Naive B cell (primary cell): Measurements from ENCODE around the gene DSCAM. TPM values are rescaled to one million over a fixed set of nuclear protein-coding genes. Genes with fewer than 3 reads are reported as not detected.

Experiments used
- ATAC-seq, 2 donors: fragments of 150-1000 bp; cut with Tn5 transposase; 2 replicates each; pipeline ENCODE4 v1.10.0; 2021; ENCODE audit warnings: low read depth in 2 of 2, mild to moderate bottlenecking in 2 of 2, moderate library complexity in 2 of 2
- DNase-seq: peaks from one replicate; pipeline ENCODE4 v3.0.0; 2022
- H3K27ac Mint-ChIP-seq, 6 donors: one replicate each; pipeline ENCODE4 v1.8.0; 2020 to 2022; ENCODE audit warnings: mild to moderate bottlenecking in 6 of 6, mixed read lengths in 6 of 6, moderate library complexity in 5 of 6, inconsistent platforms in 2 of 6
- H3K27me3 Mint-ChIP-seq, 3 donors: one replicate each; pipeline ENCODE4 v1.8.0; 2021 to 2022; ENCODE audit warnings: mixed read lengths in 3 of 3, mild to moderate bottlenecking in 1 of 3
- H3K36me3 Mint-ChIP-seq, 2 donors: one replicate each; pipeline ENCODE4 v1.8.0; 2020 to 2022; ENCODE audit warnings: mixed read lengths in 2 of 2, inconsistent platforms in 1 of 2, mild to moderate bottlenecking in 1 of 2
- H3K4me1 Mint-ChIP-seq, 3 donors: one replicate each; pipeline ENCODE4 v1.8.0; 2020 to 2022; ENCODE audit warnings: mixed read lengths in 3 of 3, inconsistent platforms in 1 of 3, mild to moderate bottlenecking in 1 of 3, moderate library complexity in 1 of 3
- H3K4me3 Mint-ChIP-seq, 8 donors: one replicate each; pipeline ENCODE4 v1.8.0; 2020 to 2022; ENCODE audit warnings: mild to moderate bottlenecking in 8 of 8, mixed read lengths in 8 of 8, moderate library complexity in 8 of 8, inconsistent platforms in 2 of 8
- H3K9me3 Mint-ChIP-seq, 7 donors: one replicate each; pipeline ENCODE4 v1.8.0; 2020 to 2022; ENCODE audit warnings: mixed read lengths in 7 of 7, mild to moderate bottlenecking in 5 of 7, inconsistent platforms in 2 of 7, moderate library complexity in 1 of 7
- polyA plus RNA-seq, 6 donors: library from polyadenylated mRNA; unstranded; fragments of 300-500 nt; fragmentation: Illumina TruSeq; gene quantifications; one replicate each; pipeline ENCODE4 v1.2.3, GENCODE V29; 2021; ENCODE audit warnings: low read depth in 6 of 6

Gene DSCAM
- polyA plus RNA-seq, 6 donors from 2014 or later: not detected

- DNase-seq (no peak), ATAC-seq (no peak)
- Mint-ChIP-seq H3K9me3 (peaks cover 0 to 5% (median 0%) of the 10 kb centered on the region in 7 donors), H3K4me1 (no peaks in the 10 kb centered on the region), H3K4me3 (no peak overlapping the region), H3K27me3 (no peaks in the 10 kb centered on the region), H3K36me3 (no peaks in the 10 kb centered on the region), H3K27ac (no peak overlapping the region)
Measured at GRCh38 chr21:40788635-40789034, 58.3 kb downstream of the DSCAM start.

GRCh38 chr21:40783404-40783803 lies 63.6 kb downstream of the DSCAM start:
- Mint-ChIP-seq H3K4me3 (no peak overlapping the region), H3K4me1 (no peaks in the 10 kb centered on the region), H3K27me3 (no peaks in the 10 kb centered on the region), H3K9me3 (peaks cover 0 to 2% (median 0%) of the 10 kb centered on the region in 7 donors), H3K36me3 (no peaks in the 10 kb centered on the region), H3K27ac (peak overlapping the region in 1 of 6 donors; percentile 8)
- no peak for ATAC-seq
- DNase-seq: no peak

DNA sequence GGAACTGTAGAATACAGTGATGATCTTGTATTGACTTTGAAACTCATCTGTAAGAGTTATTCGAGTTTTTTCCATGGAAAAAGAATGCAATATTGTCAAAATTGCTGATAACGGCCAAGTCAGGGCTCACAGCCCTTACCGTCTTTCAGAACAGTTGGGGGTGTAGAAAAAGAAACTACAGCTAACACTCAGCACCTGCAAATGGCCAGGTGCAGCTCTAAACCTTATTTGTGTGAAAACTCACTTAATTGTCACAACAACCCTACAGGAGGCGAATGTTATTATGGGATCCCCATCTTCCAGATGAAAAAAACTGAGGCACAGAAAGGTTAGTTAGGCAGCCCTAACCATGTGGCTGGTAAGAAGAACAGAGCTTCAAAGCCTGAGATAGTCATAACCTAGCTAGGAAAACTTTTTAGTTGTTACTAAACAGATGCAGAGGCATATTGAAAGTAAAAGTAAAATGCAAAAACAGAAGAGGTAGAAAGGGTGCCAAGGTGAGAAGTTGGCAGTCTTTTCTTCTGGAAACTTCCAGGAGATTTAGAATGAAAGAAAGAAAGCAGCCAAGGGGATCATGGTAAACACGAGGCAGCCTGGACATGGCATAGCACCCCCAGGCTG lies 76.4 kb downstream of the DSCAM start:
- no peak for DNase-seq
- H3K9me3 Mint-ChIP-seq: peaks cover 0 to 9% (median 3%) of the 10 kb centered on the region in 7 donors
- H3K27ac Mint-ChIP-seq: peak overlapping the region in 1 of 6 donors; percentile 46
- no peaks in the 10 kb centered on the region for H3K4me1 Mint-ChIP-seq
- no peaks in the 10 kb centered on the region for H3K36me3 Mint-ChIP-seq
- ATAC-seq: no peak
- H3K4me3 Mint-ChIP-seq: no peak overlapping the region
- H3K27me3 Mint-ChIP-seq: no peaks in the 10 kb centered on the region

- DNase-seq (no peak), ATAC-seq (no peak)
- Mint-ChIP-seq H3K36me3 (no peaks in the 10 kb centered on the region), H3K9me3 (peaks cover 0 to 9% (median 6%) of the 10 kb centered on the region in 7 donors), H3K27ac (no peak overlapping the region), H3K4me3 (no peak overlapping the region), H3K4me1 (no peaks in the 10 kb centered on the region), H3K27me3 (no peaks in the 10 kb centered on the region)
Measured at GRCh38 chr21:40769231-40769630, 77.7 kb downstream of the DSCAM start.

DNA sequence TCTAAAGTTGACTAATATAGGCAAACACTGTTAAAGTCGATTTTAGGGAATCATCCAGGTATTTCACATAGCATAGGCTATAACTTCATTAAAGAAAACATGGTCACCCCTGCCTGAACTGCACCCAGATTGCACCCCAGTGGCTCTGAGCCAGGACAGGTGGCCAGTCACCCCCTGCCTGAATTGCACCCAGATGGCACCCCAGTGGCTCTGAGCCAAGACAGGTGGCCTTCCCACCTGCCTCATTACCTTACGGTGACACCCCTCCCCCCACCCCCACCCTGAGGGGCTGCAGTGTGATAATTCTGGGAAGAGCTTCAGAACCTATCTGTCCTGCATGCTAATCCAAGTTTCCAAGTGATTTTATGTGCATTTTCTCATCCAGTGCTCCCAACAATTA lies 78.9 kb downstream of the DSCAM start:
- no peaks in the 10 kb centered on the region for H3K4me1 Mint-ChIP-seq
- peaks cover 0 to 9% (median 3%) of the 10 kb centered on the region in 7 donors for H3K9me3 Mint-ChIP-seq
- no peaks in the 10 kb centered on the region for H3K36me3 Mint-ChIP-seq
- peak overlapping the region in 1 of 8 donors; percentile 73 for H3K4me3 Mint-ChIP-seq
- no peaks in the 10 kb centered on the region for H3K27me3 Mint-ChIP-seq
- ATAC-seq: no peak
- DNase-seq: no peak
- H3K27ac Mint-ChIP-seq: no peak overlapping the region

DNA sequence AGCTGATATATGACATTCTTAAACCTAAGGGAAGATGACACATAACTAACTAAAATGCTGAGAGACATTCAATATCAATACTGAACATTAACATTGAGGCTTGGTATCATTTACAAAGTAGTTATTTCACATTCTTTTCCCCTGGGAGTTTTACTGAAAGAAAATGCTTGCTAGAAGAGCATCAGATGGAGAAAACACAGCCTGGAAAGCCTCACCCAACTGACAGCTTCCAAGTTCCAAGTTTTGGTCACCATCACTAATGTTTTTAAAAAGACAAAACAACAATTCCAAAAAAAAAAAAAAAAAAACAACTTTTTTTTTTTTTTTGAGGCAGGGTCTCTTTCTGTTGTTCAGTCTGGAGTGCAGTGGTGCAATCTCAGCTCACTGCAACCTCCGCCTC lies 80.6 kb downstream of the DSCAM start:
- DNase-seq: no peak
- Mint-ChIP-seq H3K9me3 (peaks cover 0 to 9% (median 2%) of the 10 kb centered on the region in 7 donors), H3K27me3 (no peaks in the 10 kb centered on the region)

DNA sequence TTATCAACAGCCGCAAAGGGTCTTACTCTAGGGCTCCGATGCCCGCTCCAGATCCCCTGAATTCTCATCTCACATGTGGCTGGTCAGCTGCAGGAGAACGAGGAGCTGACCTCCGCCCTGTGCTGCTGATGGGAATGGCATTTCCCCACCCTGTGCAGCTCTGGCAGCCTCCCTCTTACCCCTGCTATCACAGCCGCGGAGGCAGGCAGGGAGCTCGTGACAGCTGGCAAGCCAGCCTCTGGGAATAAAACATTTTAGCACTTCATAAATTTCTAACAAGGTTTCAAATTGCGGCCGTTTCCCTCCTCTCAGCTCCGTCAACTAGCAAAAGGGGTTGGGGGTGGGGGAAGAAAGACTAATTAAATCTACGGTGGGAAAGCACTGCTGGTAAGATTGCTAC lies 81.1 kb downstream of the DSCAM start:
- ATAC-seq: no peak
- Mint-ChIP-seq H3K27me3 (no peaks in the 10 kb centered on the region), H3K27ac (no peak overlapping the region), H3K36me3 (no peaks in the 10 kb centered on the region), H3K9me3 (peaks cover 0 to 9% (median 2%) of the 10 kb centered on the region in 7 donors), H3K4me3 (no peak overlapping the region), H3K4me1 (no peaks in the 10 kb centered on the region)
- DNase-seq: no peak

More for the DNA sequence above, 80.6 kb downstream of the DSCAM start:
- Mint-ChIP-seq H3K4me1 (no peaks in the 10 kb centered on the region), H3K4me3 (no peak overlapping the region), H3K27ac (no peak overlapping the region), H3K36me3 (no peaks in the 10 kb centered on the region)
- no peak for ATAC-seq

- Mint-ChIP-seq H3K27ac (no peak overlapping the region), H3K36me3 (no peaks in the 10 kb centered on the region), H3K9me3 (peaks cover 0 to 11% (median 4%) of the 10 kb centered on the region in 7 donors), H3K4me1 (no peaks in the 10 kb centered on the region), H3K27me3 (peaks cover 0 to 6% (median 0%) of the 10 kb centered on the region in 3 donors), H3K4me3 (no peak overlapping the region)
- ATAC-seq (no peak), DNase-seq (no peak)
Measured at GRCh38 chr21:40760821-40761220, 86.1 kb downstream of the DSCAM start.

GRCh38 chr21:40759061-40759460 lies 87.9 kb downstream of the DSCAM start:
- H3K36me3 Mint-ChIP-seq: no peaks in the 10 kb centered on the region
- peaks cover 0 to 6% (median 0%) of the 10 kb centered on the region in 3 donors for H3K27me3 Mint-ChIP-seq
- H3K4me3 Mint-ChIP-seq: no peak overlapping the region
- H3K9me3 Mint-ChIP-seq: peaks cover 0 to 11% (median 4%) of the 10 kb centered on the region in 7 donors
- DNase-seq (no peak), ATAC-seq (no peak)
- no peak overlapping the region for H3K27ac Mint-ChIP-seq
- no peaks in the 10 kb centered on the region for H3K4me1 Mint-ChIP-seq

GRCh38 chr21:40757366-40757765 lies 89.6 kb downstream of the DSCAM start:
- peaks cover 0 to 6% (median 0%) of the 10 kb centered on the region in 3 donors for H3K27me3 Mint-ChIP-seq
- ATAC-seq (no peak), DNase-seq (no peak)
- H3K27ac Mint-ChIP-seq: no peak overlapping the region
- H3K36me3 Mint-ChIP-seq: no peaks in the 10 kb centered on the region
- H3K4me1 Mint-ChIP-seq: no peaks in the 10 kb centered on the region
- H3K9me3 Mint-ChIP-seq: peaks cover 0 to 11% (median 5%) of the 10 kb centered on the region in 7 donors
- no peak overlapping the region for H3K4me3 Mint-ChIP-seq

DNA sequence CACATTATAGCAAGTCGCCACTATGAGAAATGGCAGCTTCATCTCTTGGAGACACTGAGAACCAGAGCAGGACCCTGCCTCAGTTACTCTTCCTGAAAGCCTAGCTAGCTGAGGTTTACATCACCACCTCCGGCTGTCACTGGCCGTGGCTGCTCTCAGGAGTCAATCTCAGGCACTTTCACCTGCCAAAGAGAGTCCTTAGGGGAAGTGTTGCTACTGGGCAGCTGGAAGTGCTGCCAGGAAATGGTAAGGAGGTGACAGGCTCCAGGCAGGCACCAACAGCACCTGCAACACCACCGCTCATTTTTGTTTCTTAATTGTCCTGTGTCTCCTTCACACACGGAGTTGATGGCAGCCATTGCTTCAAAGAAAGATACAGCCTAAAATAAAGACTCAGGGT lies 92.5 kb downstream of the DSCAM start:
- peaks cover 0 to 6% (median 3%) of the 10 kb centered on the region in 7 donors for H3K9me3 Mint-ChIP-seq
- DNase-seq (no peak), ATAC-seq (no peak)
- no peak overlapping the region for H3K27ac Mint-ChIP-seq
- H3K27me3 Mint-ChIP-seq: peaks cover 0 to 6% (median 0%) of the 10 kb centered on the region in 3 donors
- no peaks in the 10 kb centered on the region for H3K4me1 Mint-ChIP-seq
- H3K36me3 Mint-ChIP-seq: no peaks in the 10 kb centered on the region
- H3K4me3 Mint-ChIP-seq: no peak overlapping the region

DNA sequence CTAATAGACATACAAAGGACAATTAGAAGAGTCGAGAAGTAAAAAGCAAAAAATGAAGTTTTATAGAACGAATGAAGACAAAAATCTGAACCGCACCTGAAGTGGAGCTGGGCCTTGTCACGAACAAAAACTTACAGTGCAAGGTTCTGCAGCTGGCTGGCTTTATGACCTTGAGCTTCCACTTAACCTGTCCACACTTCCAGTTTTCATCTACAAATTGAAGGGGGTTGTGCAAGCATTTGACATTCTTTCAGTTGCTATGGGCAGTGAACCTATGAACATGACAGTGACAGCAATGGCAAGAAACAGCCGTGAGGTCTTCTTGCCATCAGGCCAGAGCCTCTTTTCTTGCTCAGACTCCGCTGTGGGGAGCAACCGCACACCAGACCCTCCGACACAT lies 93.2 kb downstream of the DSCAM start:
- no peaks in the 10 kb centered on the region for H3K4me1 Mint-ChIP-seq
- H3K27me3 Mint-ChIP-seq: no peaks in the 10 kb centered on the region
- H3K27ac Mint-ChIP-seq: no peak overlapping the region
- H3K36me3 Mint-ChIP-seq: no peaks in the 10 kb centered on the region
- DNase-seq: no peak
- no peak overlapping the region for H3K4me3 Mint-ChIP-seq
- H3K9me3 Mint-ChIP-seq: peaks cover 0 to 4% (median 2%) of the 10 kb centered on the region in 7 donors
- no peak for ATAC-seq

GRCh38 chr21:40752125-40752524 lies 94.8 kb downstream of the DSCAM start:
- Mint-ChIP-seq H3K36me3 (no peaks in the 10 kb centered on the region), H3K27me3 (no peaks in the 10 kb centered on the region), H3K4me3 (no peak overlapping the region), H3K27ac (no peak overlapping the region), H3K4me1 (no peaks in the 10 kb centered on the region), H3K9me3 (peaks cover 0 to 4% (median 2%) of the 10 kb centered on the region in 7 donors)
- no peak for ATAC-seq
- DNase-seq: no peak

- ATAC-seq: no peak
- H3K36me3 Mint-ChIP-seq: no peaks in the 10 kb centered on the region
Measured at GRCh38 chr21:40751221-40751620, 95.7 kb downstream of the DSCAM start.

More at GRCh38 chr21:40751221-40751620, 95.7 kb downstream of the DSCAM start:
- H3K27me3 Mint-ChIP-seq: no peaks in the 10 kb centered on the region
- no peak overlapping the region for H3K27ac Mint-ChIP-seq
- no peak overlapping the region for H3K4me3 Mint-ChIP-seq
- peaks cover 0 to 4% (median 3%) of the 10 kb centered on the region in 7 donors for H3K9me3 Mint-ChIP-seq
- H3K4me1 Mint-ChIP-seq: no peaks in the 10 kb centered on the region
- no peak for DNase-seq
